ENCODE data around the gene RUNX1. TPM values are rescaled to one million over a fixed set of nuclear protein-coding genes. Genes with fewer than 3 reads are reported as not detected.

RUNX1 gene
- total and polyA plus RNA-seq, 2 of the 13 experiments (the other 11 are each of a cell fraction or from before 2014, with no cell fraction given): 5.4 to 6.4 TPM

- TF ChIP-seq GMEB1 (CRISPR knock-in tag; IDR thresholded peaks at IDR 0.05; ENCODE audit: borderline replicate concordance): no peak
- TF ChIP-seq POLR2G (IDR thresholded peaks at IDR 0.05; ENCODE audit: low read depth, low read length): peak; percentile 60
- TF ChIP-seq ZBTB49 (CRISPR knock-in tag; IDR thresholded peaks at IDR 0.05; ENCODE audit: borderline replicate concordance): no peak
- no peak for TF ChIP-seq MAFG (CRISPR knock-in tag; IDR thresholded peaks at IDR 0.05)
- TF ChIP-seq ATF2 (CRISPR knock-in tag; IDR thresholded peaks at IDR 0.05): peak; percentile 37; the same call in 1 of the 2 replicates
- TF ChIP-seq ZNF431 (CRISPR knock-in tag; IDR thresholded peaks at IDR 0.05; ENCODE audit: borderline replicate concordance, low read depth): 0 out of 2 replicates have a peak, but pooled peaks have one; percentile 71
- TF ChIP-seq SSRP1 (CRISPR knock-in tag; IDR thresholded peaks at IDR 0.05): no peak
- TF ChIP-seq ZNF773 (CRISPR knock-in tag; IDR thresholded peaks at IDR 0.05; ENCODE audit: borderline replicate concordance): no peak
- TF ChIP-seq ATF7 (IDR thresholded peaks at IDR 0.05): no peak
- 0 out of 2 replicates have a peak, but pooled peaks have one; percentile 33 for TF ChIP-seq ATF7 (CRISPR knock-in tag; IDR thresholded peaks at IDR 0.05)
- peak; percentile 52; the same call in 1 of the 2 replicates for TF ChIP-seq ZNF792 (CRISPR knock-in tag; IDR thresholded peaks at IDR 0.05)
- peak; percentile 48 for TF ChIP-seq POLR2AphosphoS5 (IDR thresholded peaks at IDR 0.05; ENCODE audit: low read depth, low read length)
- 0 out of 2 replicates have a peak, but pooled peaks have one; percentile 37 for TF ChIP-seq ZGPAT (CRISPR knock-in tag; IDR thresholded peaks at IDR 0.05)
- no peak for TF ChIP-seq FOXM1 (CRISPR knock-in tag; IDR thresholded peaks at IDR 0.05)
- peak; percentile 45; the same call in 1 of the 2 replicates for TF ChIP-seq CREM (IDR thresholded peaks at IDR 0.05)
- TF ChIP-seq CREM (CRISPR knock-in tag; IDR thresholded peaks at IDR 0.05): no peak
- TF ChIP-seq PATZ1 (CRISPR knock-in tag; IDR thresholded peaks at IDR 0.05): peak; percentile 39; the same call in 1 of the 2 replicates
- peak; percentile 97 for TF ChIP-seq TFAP4 (IDR thresholded peaks at IDR 0.05; ENCODE audit: borderline replicate concordance, low read depth)
- TF ChIP-seq KLF11 (CRISPR knock-in tag; IDR thresholded peaks at IDR 0.05): 0 out of 2 replicates have a peak, but pooled peaks have one; percentile 55
- no peak for TF ChIP-seq RFX5 (IDR thresholded peaks at IDR 0.05; ENCODE audit: low read depth, low read length)
These were observed 183.5 kb downstream of the RUNX1 start (continued) for GRCh38 chr21:34865400-34866241.

Data from HepG2 (cell line).